OCI-LY7 (cell line): ENCODE results near the gene FBN1. TPM values are rescaled to one million over a fixed set of nuclear protein-coding genes. Genes with fewer than 3 reads are reported as not detected.

Experiments used
- BruUV-seq: library from RNA; stranded (reverse); fragments of 400-500 nt; replicated peaks from 2 replicates; lab custom pipeline; 2021; lab: Mats Ljungman, UMichigan
- CTCF ChIA-PET: fragments of 300-600 bp; sonication (Branson Sonifier 250); formaldehyde crosslinking; loops from one replicate; lab custom pipeline; 2022; ENCODE audit warnings: antibody characterized with exemption; ENCODE audit not compliant: unreplicated experiment; lab: Charles Lee
- POLR2A ChIA-PET: fragments of 300-600 bp; sonication (Branson Sonifier 250); formaldehyde crosslinking; loops from one replicate; lab custom pipeline; 2022; ENCODE audit warnings: antibody characterized with exemption; lab: Charles Lee
- DNase-seq: peaks from one replicate; pipeline ENCODE4 v3.0.0-alpha.2; 2015; ENCODE audit warnings: low spot score
- H2AFZ ChIP-seq: fragments of 200-600 bp; sonication (generic), shearing (Covaris generic); 2 replicates; pipeline ENCODE4 v1.6.1; 2014; ENCODE audit warnings: mild to moderate bottlenecking, antibody characterized with exemption, low read length, moderate library complexity
- H3K27ac ChIP-seq: fragments of 200-600 bp; sonication (generic); 2 replicates; pipeline ENCODE4 v1.5.1; 2014; ENCODE audit warnings: mixed run types, low read depth, mild to moderate bottlenecking, moderate library complexity, low read length, inconsistent platforms; ENCODE audit not compliant: poor library complexity, severe bottlenecking
- H3K36me3 ChIP-seq: fragments of 200-600 bp; sonication (generic); 2 replicates; pipeline ENCODE4 v1.6.1; 2014; ENCODE audit warnings: mild to moderate bottlenecking, antibody characterized with exemption, low read length, moderate library complexity, mixed read lengths; ENCODE audit not compliant: insufficient read depth
- H3K4me1 ChIP-seq: fragments of 200-600 bp; sonication (generic); 2 replicates; pipeline ENCODE4 v1.5.1; 2014; ENCODE audit warnings: mild to moderate bottlenecking, low read length; ENCODE audit not compliant: insufficient read depth, poor library complexity, severe bottlenecking
- H3K4me2 ChIP-seq: fragments of 200-600 bp; sonication (generic); 2 replicates; pipeline ENCODE4 v1.6.1; 2014; ENCODE audit warnings: mild to moderate bottlenecking, low read length
- H3K4me3 ChIP-seq: fragments of 200-600 bp; sonication (generic); 2 replicates; pipeline ENCODE4 v1.5.1; 2014; ENCODE audit warnings: mild to moderate bottlenecking, low read depth, low read length; ENCODE audit not compliant: poor library complexity, severe bottlenecking
- H3K79me2 ChIP-seq: fragments of 200-600 bp; sonication (generic); 2 replicates; pipeline ENCODE4 v1.6.1; 2016; ENCODE audit warnings: low read depth, mild to moderate bottlenecking, low read length, moderate library complexity, mixed read lengths; ENCODE audit not compliant: insufficient read depth
- H3K9me2 ChIP-seq: fragments of 200-600 bp; sonication (generic); 2 replicates; pipeline ENCODE4 v1.6.1; 2016; ENCODE audit warnings: mild to moderate bottlenecking, low read length, mixed read lengths; ENCODE audit not compliant: insufficient read depth
- H3K9me3 ChIP-seq: fragments of 200-600 bp; sonication (generic); 2 replicates; pipeline ENCODE4 v1.6.1; 2014; ENCODE audit warnings: mild to moderate bottlenecking, mixed run types, low read length, mixed read lengths
- H4K20me1 ChIP-seq: fragments of 200-600 bp; sonication (generic); 2 replicates; pipeline ENCODE4 v1.6.1; 2014; ENCODE audit warnings: mild to moderate bottlenecking, antibody characterized with exemption, low read length, moderate library complexity, mixed read lengths; ENCODE audit not compliant: insufficient read depth
- EZH2phosphoT487 ChIP-seq: fragments of 200-600 bp; sonication (generic); IDR thresholded peaks from 2 replicates; pipeline ENCODE4 v1.6.1; 2018; ENCODE audit warnings: low read depth, borderline replicate concordance, mild to moderate bottlenecking, mixed run types, antibody characterized with exemption, low read length, moderate library complexity, mixed read lengths
- intact Hi-C: fragments of 100-400 bp; cut with micrococcal nuclease; formaldehyde crosslinking; loops from one replicate; pipeline ENCODE4 v1.10.0; 2022; ENCODE audit not compliant: unreplicated experiment
- total RNA-seq, 2 experiments: library from RNA; depleted of rRNA in 1 of 2; stranded (reverse); fragments of >200 nt in 1 of 2; shearing (Covaris generic) in 1 of 2; gene quantifications; 2 replicates each; pipeline ENCODE4 v1.2.3, GENCODE V29; 2014 to 2022
- TF ChIP-seq, protein P1 (sequence below): fragments of 200-600 bp; sonication (generic); conservative IDR thresholded peaks from 2 replicates; pipeline ENCODE4 v1.5.1; 2014; ENCODE audit warnings: mild to moderate bottlenecking, antibody characterized with exemption, low read length, moderate library complexity, mixed read lengths

Gene FBN1
- total RNA-seq, 2 experiments from 2014 or later: 0.68 to 1.0 TPM

DNA sequence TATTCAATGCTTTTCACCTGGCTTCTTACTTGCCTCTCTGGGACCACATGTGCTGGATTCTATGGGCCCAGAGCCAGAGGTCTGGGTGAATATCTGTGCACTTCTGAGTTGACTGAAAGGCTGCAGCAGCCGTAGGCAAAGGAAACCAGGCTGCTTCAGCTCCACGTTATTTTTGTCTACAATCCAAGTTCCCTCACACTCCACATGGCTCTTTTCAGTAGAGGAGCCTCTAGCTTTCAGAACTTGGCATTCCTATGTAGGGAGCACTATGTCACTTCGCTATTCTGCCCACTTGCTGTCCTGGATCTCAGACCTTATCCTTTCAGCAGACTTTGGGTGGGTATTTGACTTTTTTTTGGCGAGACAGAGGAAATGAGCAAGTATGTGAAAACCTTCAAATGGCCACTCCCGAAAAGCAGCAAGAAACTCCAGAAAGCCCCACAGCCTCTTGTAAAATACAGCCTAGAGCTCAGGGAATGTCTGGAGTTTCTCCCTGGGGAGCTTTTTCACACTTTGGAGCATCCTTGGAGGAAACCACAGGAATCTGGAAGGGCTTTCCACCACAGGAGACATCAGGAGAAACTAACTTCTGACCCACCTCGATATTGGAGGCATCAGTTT, 233.4 kb downstream of the FBN1 start:
- H3K4me2 ChIP-seq: no peak overlapping the region
- no peaks in the 10 kb centered on the region for H3K9me3 ChIP-seq
- TF ChIP-seq, protein P1, sequence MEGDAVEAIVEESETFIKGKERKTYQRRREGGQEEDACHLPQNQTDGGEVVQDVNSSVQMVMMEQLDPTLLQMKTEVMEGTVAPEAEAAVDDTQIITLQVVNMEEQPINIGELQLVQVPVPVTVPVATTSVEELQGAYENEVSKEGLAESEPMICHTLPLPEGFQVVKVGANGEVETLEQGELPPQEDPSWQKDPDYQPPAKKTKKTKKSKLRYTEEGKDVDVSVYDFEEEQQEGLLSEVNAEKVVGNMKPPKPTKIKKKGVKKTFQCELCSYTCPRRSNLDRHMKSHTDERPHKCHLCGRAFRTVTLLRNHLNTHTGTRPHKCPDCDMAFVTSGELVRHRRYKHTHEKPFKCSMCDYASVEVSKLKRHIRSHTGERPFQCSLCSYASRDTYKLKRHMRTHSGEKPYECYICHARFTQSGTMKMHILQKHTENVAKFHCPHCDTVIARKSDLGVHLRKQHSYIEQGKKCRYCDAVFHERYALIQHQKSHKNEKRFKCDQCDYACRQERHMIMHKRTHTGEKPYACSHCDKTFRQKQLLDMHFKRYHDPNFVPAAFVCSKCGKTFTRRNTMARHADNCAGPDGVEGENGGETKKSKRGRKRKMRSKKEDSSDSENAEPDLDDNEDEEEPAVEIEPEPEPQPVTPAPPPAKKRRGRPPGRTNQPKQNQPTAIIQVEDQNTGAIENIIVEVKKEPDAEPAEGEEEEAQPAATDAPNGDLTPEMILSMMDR: no peak
- no peak for TF ChIP-seq EZH2phosphoT487
- no TSS peak for BruUV-seq
- DNase-seq: no peak
- no peak overlapping the region for H3K27ac ChIP-seq
- POLR2A ChIA-PET: no interaction called here
- no peaks in the 10 kb centered on the region; the same call in 1 of the 2 replicates for H3K9me2 ChIP-seq
- H3K36me3 ChIP-seq: no peaks in the 10 kb centered on the region
- no peak overlapping the region for H2AFZ ChIP-seq
- no peaks in the 10 kb centered on the region for H4K20me1 ChIP-seq
- CTCF ChIA-PET: no interaction called here
- H3K4me3 ChIP-seq: no peak overlapping the region
- intact Hi-C loops: no loop called here
- no peaks in the 10 kb centered on the region for H3K4me1 ChIP-seq
- H3K79me2 ChIP-seq: no peaks in the 10 kb centered on the region

DNA sequence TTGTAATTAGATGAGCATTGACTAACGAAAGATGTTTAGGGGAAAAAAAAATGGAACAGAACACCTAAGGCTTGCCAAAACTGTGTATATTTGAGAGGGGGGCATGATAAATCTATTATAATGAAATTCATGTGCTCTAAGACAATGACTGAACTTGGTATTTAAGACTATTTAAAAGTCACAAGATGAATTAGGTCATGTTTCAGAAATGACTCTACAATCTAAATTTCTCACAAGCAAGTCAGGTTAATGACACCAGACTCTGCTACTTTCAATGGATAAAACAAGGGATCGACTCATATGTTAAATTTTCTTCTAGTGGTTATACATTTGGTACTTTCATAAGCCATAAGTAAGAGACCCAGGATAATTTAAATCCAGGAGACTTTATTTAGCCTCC, 235.9 kb downstream of the FBN1 start:
- Histone ChIP-seq H3K9me2 (no peaks in the 10 kb centered on the region; the same call in 1 of the 2 replicates), H3K79me2 (no peaks in the 10 kb centered on the region), H3K4me2 (no peak overlapping the region), H2AFZ (no peak overlapping the region), H3K36me3 (no peaks in the 10 kb centered on the region), H3K9me3 (no peaks in the 10 kb centered on the region), H3K4me3 (no peak overlapping the region), H3K27ac (no peak overlapping the region), H4K20me1 (no peaks in the 10 kb centered on the region), H3K4me1 (no peaks in the 10 kb centered on the region)
- no TSS peak for BruUV-seq
- CTCF ChIA-PET: no interaction called here
- intact Hi-C loops: no loop called here
- TF ChIP-seq, protein P1: no peak
- TF ChIP-seq EZH2phosphoT487: no peak
- POLR2A ChIA-PET: no interaction called here
- DNase-seq: no peak

DNA sequence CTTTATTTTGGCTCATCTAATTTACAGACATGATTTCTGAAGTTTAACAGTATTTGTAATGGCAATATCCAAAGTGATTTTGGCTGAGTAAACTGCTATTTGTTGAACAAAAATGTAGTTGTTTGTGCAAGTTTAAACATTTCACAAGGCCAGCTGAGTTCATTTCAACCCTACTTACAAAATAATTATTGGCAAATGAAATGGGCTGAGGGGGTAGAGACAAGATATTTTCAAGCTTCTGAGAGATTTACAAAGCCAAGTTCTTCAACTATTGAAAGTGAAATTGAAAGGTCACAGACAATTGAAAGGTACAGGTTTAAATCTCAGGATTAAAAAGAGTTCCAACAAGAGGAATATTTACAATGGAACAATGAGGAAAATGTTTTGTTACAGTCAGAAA, 237.2 kb downstream of the FBN1 start:
- no peak overlapping the region for H3K27ac ChIP-seq
- intact Hi-C loops: no loop called here
- no peaks in the 10 kb centered on the region; the same call in 1 of the 2 replicates for H3K9me2 ChIP-seq
- no TSS peak for BruUV-seq
- no peak for DNase-seq
- no peaks in the 10 kb centered on the region for H3K4me1 ChIP-seq
- ChIA-PET POLR2A (no interaction called here), CTCF (no interaction called here)
- H2AFZ ChIP-seq: no peak overlapping the region
- TF ChIP-seq, protein P1: no peak
- TF ChIP-seq EZH2phosphoT487: no peak
- H3K79me2 ChIP-seq: no peaks in the 10 kb centered on the region
- H4K20me1 ChIP-seq: no peaks in the 10 kb centered on the region
- H3K9me3 ChIP-seq: no peaks in the 10 kb centered on the region
- no peak overlapping the region for H3K4me2 ChIP-seq
- H3K4me3 ChIP-seq: no peak overlapping the region
- H3K36me3 ChIP-seq: no peaks in the 10 kb centered on the region
